SU-DHL-6 (cell line): ENCODE results near the gene TNFRSF21.

ENCODE experiments used
- H2AFZ ChIP-seq: fragments of 200-600 bp; sonication (generic); 2 replicates; pipeline ENCODE4 v1.6.1; 2014; ENCODE audit warnings: low read depth, mild to moderate bottlenecking, moderate library complexity, mixed read lengths, antibody characterized with exemption, low read length; ENCODE audit not compliant: severe bottlenecking
- H3F3A ChIP-seq: fragments of 200-600 bp; shearing (Covaris generic); 2 replicates; pipeline ENCODE4 v1.6.0; 2016; ENCODE audit warnings: antibody characterized with exemption, mild to moderate bottlenecking; ENCODE audit not compliant: insufficient read depth
- H3K27ac ChIP-seq: fragments of 200-600 bp; sonication (generic); 2 replicates; pipeline ENCODE4 v1.5.1; 2016; ENCODE audit warnings: low read depth, mild to moderate bottlenecking, low read length, moderate library complexity, mixed read lengths
- H3K27me3 ChIP-seq: fragments of 200-600 bp; sonication (generic), shearing (Covaris generic); 2 replicates; pipeline ENCODE4 v1.6.0; 2014; ENCODE audit warnings: mild to moderate bottlenecking, low read length
- H3K36me3 ChIP-seq: fragments of 200-600 bp; sonication (generic); 2 replicates; pipeline ENCODE4 v1.6.1; 2014; ENCODE audit warnings: mild to moderate bottlenecking, low read length, mixed read lengths
- H3K4me2 ChIP-seq: fragments of 300-600, 200-600 bp; shearing (Covaris generic), sonication (generic); 2 replicates; pipeline ENCODE4 v1.6.0; 2014; ENCODE audit warnings: low read length, low read depth, mild to moderate bottlenecking; ENCODE audit not compliant: poor library complexity, severe bottlenecking
- H3K4me3 ChIP-seq: fragments of 200-600 bp; sonication (generic); 2 replicates; pipeline ENCODE4 v1.5.1; 2014; ENCODE audit warnings: antibody characterized with exemption, low read length, mild to moderate bottlenecking, mixed read lengths; ENCODE audit not compliant: insufficient read depth, poor library complexity, severe bottlenecking
- H3K79me2 ChIP-seq: fragments of 200-600 bp; sonication (generic); 2 replicates; pipeline ENCODE4 v1.6.1; 2014; ENCODE audit warnings: mild to moderate bottlenecking, low read length, moderate library complexity; ENCODE audit not compliant: insufficient read depth
- H3K9ac ChIP-seq: fragments of 200-600 bp; sonication (generic); 2 replicates; pipeline ENCODE4 v1.7.0; 2014; ENCODE audit warnings: mild to moderate bottlenecking, low read length
- H3K9me2 ChIP-seq: fragments of 200-600 bp; sonication (generic); replicated peaks from 2 replicates; pipeline ENCODE4 v1.6.1; 2014; ENCODE audit warnings: low read length; ENCODE audit not compliant: insufficient read depth
- H3K9me3 ChIP-seq: fragments of 200-600 bp; sonication (generic); 2 replicates; pipeline ENCODE4 v1.6.1; 2014; ENCODE audit warnings: low read length, mixed read lengths; ENCODE audit not compliant: insufficient read depth
- H4K20me1 ChIP-seq: fragments of 200-600 bp; sonication (generic); 2 replicates; pipeline ENCODE4 v1.6.1; 2014; ENCODE audit warnings: low read depth, mild to moderate bottlenecking, antibody characterized with exemption, low read length, moderate library complexity, mixed read lengths
- EZH2phosphoT487 ChIP-seq: fragments of 200-600 bp; sonication (generic), shearing (Covaris generic); conservative IDR thresholded peaks from 2 replicates; pipeline ENCODE4 v1.6.1; 2018; ENCODE audit warnings: mild to moderate bottlenecking, antibody characterized with exemption, low read length, moderate library complexity, mixed read lengths
- TF ChIP-seq, protein P1 (sequence below): fragments of 200-600 bp; sonication (generic); IDR thresholded peaks from one replicate; pipeline ENCODE4 v1.5.1; 2017; ENCODE audit warnings: antibody characterized with exemption, mild to moderate bottlenecking, low read length, moderate library complexity; ENCODE audit not compliant: insufficient read depth, poor library complexity, severe bottlenecking

TNFRSF21 gene

GRCh38 chr6:47221565-47221964 lies 88.1 kb downstream of the TNFRSF21 start:
- Histone ChIP-seq H3F3A (no peaks in the 10 kb centered on the region), H3K79me2 (no peaks in the 10 kb centered on the region), H3K9me3 (no peaks in the 10 kb centered on the region), H3K4me3 (no peak overlapping the region), H3K27ac (no peak overlapping the region), H3K36me3 (no peaks in the 10 kb centered on the region), H3K9ac (no peak overlapping the region), H3K9me2 (no peaks in the 10 kb centered on the region), H2AFZ (no peak overlapping the region), H4K20me1 (no peaks in the 10 kb centered on the region), H3K4me2 (no peak overlapping the region), H3K27me3 (no peaks in the 10 kb centered on the region)
- TF ChIP-seq, protein P1, sequence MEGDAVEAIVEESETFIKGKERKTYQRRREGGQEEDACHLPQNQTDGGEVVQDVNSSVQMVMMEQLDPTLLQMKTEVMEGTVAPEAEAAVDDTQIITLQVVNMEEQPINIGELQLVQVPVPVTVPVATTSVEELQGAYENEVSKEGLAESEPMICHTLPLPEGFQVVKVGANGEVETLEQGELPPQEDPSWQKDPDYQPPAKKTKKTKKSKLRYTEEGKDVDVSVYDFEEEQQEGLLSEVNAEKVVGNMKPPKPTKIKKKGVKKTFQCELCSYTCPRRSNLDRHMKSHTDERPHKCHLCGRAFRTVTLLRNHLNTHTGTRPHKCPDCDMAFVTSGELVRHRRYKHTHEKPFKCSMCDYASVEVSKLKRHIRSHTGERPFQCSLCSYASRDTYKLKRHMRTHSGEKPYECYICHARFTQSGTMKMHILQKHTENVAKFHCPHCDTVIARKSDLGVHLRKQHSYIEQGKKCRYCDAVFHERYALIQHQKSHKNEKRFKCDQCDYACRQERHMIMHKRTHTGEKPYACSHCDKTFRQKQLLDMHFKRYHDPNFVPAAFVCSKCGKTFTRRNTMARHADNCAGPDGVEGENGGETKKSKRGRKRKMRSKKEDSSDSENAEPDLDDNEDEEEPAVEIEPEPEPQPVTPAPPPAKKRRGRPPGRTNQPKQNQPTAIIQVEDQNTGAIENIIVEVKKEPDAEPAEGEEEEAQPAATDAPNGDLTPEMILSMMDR = no peak
- TF ChIP-seq EZH2phosphoT487 = no peak

DNA sequence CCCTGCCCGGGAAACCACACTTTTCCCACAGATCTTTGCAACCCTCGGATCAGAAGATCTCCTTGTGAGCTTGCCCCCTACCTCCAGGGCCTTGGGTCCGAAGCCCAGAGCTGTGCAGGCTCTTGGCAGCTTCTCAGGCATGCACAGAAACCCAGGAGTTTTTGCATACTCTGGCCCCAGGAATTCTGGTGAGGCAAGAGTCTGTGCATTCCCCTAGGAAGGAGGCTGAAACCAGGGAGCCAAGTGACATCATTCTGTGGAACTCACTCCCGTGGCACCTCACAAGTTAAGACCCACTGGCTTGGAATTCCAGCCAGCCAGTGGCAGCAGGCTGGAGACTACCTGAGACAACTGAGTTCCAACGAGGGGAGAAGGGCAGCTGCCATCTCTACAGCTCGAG lies 100.1 kb downstream of the TNFRSF21 start:
- H3K9me3 ChIP-seq = no peaks in the 10 kb centered on the region
- no peaks in the 10 kb centered on the region for H3F3A ChIP-seq
- H4K20me1 ChIP-seq = no peaks in the 10 kb centered on the region
- H2AFZ ChIP-seq = no peak overlapping the region
- no peak for TF ChIP-seq EZH2phosphoT487
- TF ChIP-seq, protein P1 = no peak
- no peaks in the 10 kb centered on the region; the same call in 1 of the 2 replicates for H3K27me3 ChIP-seq
- no peaks in the 10 kb centered on the region for H3K36me3 ChIP-seq
- no peak overlapping the region for H3K27ac ChIP-seq
- H3K79me2 ChIP-seq = no peaks in the 10 kb centered on the region
- H3K9me2 ChIP-seq = no peaks in the 10 kb centered on the region
- no peak overlapping the region for H3K4me2 ChIP-seq
- H3K4me3 ChIP-seq = no peak overlapping the region
- H3K9ac ChIP-seq = no peak overlapping the region

DNA sequence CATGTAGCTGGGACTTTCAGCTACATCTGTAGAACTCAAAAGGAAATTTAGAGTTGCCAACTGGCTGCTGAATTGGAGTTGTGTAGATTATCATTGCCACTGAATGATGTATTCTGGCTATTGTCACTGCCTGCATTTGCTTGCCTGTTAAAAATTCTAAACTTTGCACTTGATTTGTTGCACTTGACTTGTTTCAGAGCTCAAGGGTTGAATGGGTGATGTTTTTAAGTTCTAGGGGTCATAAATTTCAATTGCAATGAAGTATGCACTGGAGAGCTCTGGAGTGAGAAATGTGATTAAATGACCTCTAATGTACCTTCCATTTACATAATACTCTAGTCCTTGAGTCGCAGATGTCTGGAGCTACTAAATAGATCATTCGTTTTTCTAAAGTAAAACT lies 102.4 kb downstream of the TNFRSF21 start:
- H3K36me3 ChIP-seq = no peaks in the 10 kb centered on the region
- H3K79me2 ChIP-seq = no peaks in the 10 kb centered on the region
- no peaks in the 10 kb centered on the region for H3F3A ChIP-seq
- H3K4me2 ChIP-seq = no peak overlapping the region
- H3K27me3 ChIP-seq = no peaks in the 10 kb centered on the region; the same call in 1 of the 2 replicates
- H3K9ac ChIP-seq = no peak overlapping the region
- H3K4me3 ChIP-seq = no peak overlapping the region
- TF ChIP-seq EZH2phosphoT487 = no peak
- TF ChIP-seq, protein P1 = no peak
- no peaks in the 10 kb centered on the region for H3K9me3 ChIP-seq
- no peak overlapping the region for H3K27ac ChIP-seq
- no peak overlapping the region for H2AFZ ChIP-seq
- H3K9me2 ChIP-seq = no peaks in the 10 kb centered on the region
- no peaks in the 10 kb centered on the region for H4K20me1 ChIP-seq
